Fibroblast of pulmonary artery (primary cell): ENCODE results near the gene PTGIS.

Source experiments
- DNase-seq: peaks from one replicate; pipeline ENCODE4 v3.0.0-alpha.2; 2010; ENCODE audit warnings: low read depth
- H3K4me3 ChIP-seq: replicated peaks from 2 replicates; pipeline ENCODE4 v1.5.1; 2011; ENCODE audit warnings: low read depth, mild to moderate bottlenecking, control low read depth, low read length, moderate library complexity
- CTCF ChIP-seq: IDR thresholded peaks from 2 replicates; pipeline ENCODE4 v1.5.1; 2011; ENCODE audit warnings: mild to moderate bottlenecking, control low read depth, low read length, inconsistent platforms; ENCODE audit errors: missing control alignments

Gene PTGIS

GRCh38 chr20:49482621-49483017, 85.3 kb downstream of the PTGIS start, which contains the start of gene KCNB1:
TSS of gene KCNB1 (minus strand) at chr20:49482668. CDS start at chr20:49482480, 188 bp downstream.
- H3K4me3 ChIP-seq, result no peak within 1 kb of the TSS
- TF ChIP-seq CTCF, result no peak
- peak; percentile 45 for DNase-seq

- H3K4me3 ChIP-seq, result no peak overlapping the region
- TF ChIP-seq CTCF, result no peak
These were observed 85.8 kb downstream of the PTGIS start for GRCh38 chr20:49482173-49482572.

GRCh38 chr20:49481116-49481515, 86.8 kb downstream of the PTGIS start:
- TF ChIP-seq CTCF, result no peak
- no peak overlapping the region for H3K4me3 ChIP-seq
- no peak for DNase-seq

More at GRCh38 chr20:49482173-49482572, 85.8 kb downstream of the PTGIS start:
- DNase-seq, result no peak

- no peak overlapping the region for H3K4me3 ChIP-seq
- DNase-seq, result no peak
- TF ChIP-seq CTCF, result no peak
These were observed 87.7 kb downstream of the PTGIS start for GRCh38 chr20:49480236-49480635.

- TF ChIP-seq CTCF, result no peak
- H3K4me3 ChIP-seq, result no peak overlapping the region
- DNase-seq, result no peak
These were observed 88.2 kb downstream of the PTGIS start for GRCh38 chr20:49479785-49480184.

GRCh38 chr20:49478754-49479689, 88.9 kb downstream of the PTGIS start:
- no peak for DNase-seq
- TF ChIP-seq CTCF, result no peak

More at GRCh38 chr20:49478754-49479689, 88.9 kb downstream of the PTGIS start:
- H3K4me3 ChIP-seq, result no peak overlapping the region
